GM12891 (cell line): Measurements from ENCODE around the gene TBP.
"Not testable (repeated sequence)": the region's sequence is repeated elsewhere in the genome, so short reads cannot be mapped to it uniquely, and the experiment has no call there.

Source experiments
- POLR2A ChIP-seq: IDR thresholded peaks from 2 replicates; pipeline ENCODE4 v1.6.1; 2011; ENCODE audit warnings: low read depth, low read length, control low read depth
- POLR2AphosphoS5 ChIP-seq: IDR thresholded peaks from 2 replicates; pipeline ENCODE4 v1.6.1; 2011; ENCODE audit warnings: low read depth, low read length, control low read depth
- SPI1 ChIP-seq: IDR thresholded peaks from 2 replicates; pipeline ENCODE4 v1.6.1; 2011; ENCODE audit warnings: low read depth, low read length, control low read depth
- TAF1 ChIP-seq: IDR thresholded peaks from 2 replicates; pipeline ENCODE4 v1.6.1; 2011; ENCODE audit warnings: low read depth, low read length, control low read depth

DNA sequence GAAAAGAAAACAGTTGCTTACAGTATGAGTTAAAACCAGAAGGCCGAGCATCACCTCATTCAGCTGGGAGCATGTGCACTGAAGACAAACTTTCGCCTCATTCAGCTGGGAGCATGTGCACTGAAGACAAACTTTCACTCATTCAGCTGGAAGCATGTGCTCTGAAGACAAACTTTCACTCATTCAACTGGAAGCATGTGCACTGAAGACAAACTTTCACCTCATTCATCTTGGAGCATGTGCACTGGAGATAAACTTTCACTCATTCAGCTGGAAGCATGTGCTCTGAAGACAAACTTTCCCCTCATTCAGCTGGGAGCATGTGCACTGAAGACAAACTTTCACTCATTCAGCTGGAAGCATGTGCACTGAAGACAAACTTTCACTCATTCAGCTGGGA lies 46.4 kb upstream of the TBP start:
- TF ChIP-seq POLR2A, POLR2AphosphoS5, SPI1, TAF1: not testable (repeated sequence)
